GM18508 (cell line): Measurements from ENCODE around the gene ORMDL3.
"Not testable (repeated sequence)": the region's sequence is repeated elsewhere in the genome, so short reads cannot be mapped to it uniquely, and the experiment has no call there.

Experiments used
- ATAC-seq: cut with Tn5 transposase; IDR thresholded peaks from one replicate; pipeline ENCODE4 v1.9.1; 2021; ENCODE audit warnings: moderate number of reproducible peaks; ENCODE audit not compliant: insufficient read depth, unreplicated experiment

ORMDL3 gene

DNA sequence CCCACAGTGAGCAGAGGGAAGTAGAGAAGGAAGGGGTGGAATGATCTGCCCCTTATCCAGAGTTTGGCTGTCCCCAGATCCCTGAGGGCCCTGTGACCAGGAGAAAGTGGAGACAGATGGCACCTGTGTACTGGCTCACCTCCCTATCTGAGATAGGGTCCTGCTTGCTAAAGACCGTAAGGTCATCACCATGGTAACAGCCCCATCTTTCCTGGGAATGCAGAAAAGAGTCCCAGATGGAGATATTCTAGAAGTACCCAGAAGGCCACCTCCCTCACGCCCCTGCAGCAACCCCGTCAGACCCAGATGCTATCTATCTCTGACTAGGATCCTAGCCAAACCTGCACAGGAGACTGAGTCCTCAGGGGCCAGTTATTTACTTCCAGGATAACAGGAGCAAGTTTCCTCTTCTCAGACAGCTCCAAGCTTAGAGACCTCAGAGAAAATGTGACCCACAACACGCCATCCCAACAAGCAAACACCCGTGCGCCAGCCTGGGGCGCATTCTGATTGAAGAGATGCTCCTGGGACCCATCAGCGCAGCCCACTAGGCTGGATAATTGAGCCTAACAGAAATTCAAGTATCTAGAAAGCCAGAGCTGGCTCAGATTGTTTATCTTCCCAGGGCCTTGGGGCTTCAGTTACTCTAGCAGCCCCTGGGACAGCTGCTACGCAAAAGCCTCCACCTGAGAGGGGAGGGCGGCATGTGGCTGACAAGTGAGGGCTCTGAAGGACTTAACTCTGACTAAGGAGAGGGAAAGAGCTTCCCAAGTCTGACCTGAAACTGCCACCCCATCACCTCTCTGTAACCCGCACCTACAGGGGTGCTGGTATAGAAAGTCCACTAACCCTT, 1.9 kb downstream of the ORMDL3 start:
- ATAC-seq, result no peak

DNA sequence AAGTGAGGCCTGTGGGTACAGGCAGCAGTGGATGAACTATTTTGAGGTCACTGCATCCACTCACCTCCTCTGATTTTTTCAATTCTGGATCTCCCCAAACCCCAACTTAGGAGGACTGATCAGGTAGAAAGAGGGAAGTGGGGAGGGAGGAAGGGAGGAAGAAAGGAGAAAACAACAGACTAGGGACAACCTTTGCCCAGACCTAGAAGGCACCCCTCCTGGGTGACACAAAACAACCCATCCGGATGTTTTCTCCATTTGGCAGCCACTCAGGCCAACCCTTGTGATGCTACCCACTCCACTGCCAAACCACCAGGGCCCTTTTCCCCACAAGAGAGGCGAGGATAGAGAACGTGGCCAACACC, 2.7 kb downstream of the ORMDL3 start:
- ATAC-seq, result no peak

DNA sequence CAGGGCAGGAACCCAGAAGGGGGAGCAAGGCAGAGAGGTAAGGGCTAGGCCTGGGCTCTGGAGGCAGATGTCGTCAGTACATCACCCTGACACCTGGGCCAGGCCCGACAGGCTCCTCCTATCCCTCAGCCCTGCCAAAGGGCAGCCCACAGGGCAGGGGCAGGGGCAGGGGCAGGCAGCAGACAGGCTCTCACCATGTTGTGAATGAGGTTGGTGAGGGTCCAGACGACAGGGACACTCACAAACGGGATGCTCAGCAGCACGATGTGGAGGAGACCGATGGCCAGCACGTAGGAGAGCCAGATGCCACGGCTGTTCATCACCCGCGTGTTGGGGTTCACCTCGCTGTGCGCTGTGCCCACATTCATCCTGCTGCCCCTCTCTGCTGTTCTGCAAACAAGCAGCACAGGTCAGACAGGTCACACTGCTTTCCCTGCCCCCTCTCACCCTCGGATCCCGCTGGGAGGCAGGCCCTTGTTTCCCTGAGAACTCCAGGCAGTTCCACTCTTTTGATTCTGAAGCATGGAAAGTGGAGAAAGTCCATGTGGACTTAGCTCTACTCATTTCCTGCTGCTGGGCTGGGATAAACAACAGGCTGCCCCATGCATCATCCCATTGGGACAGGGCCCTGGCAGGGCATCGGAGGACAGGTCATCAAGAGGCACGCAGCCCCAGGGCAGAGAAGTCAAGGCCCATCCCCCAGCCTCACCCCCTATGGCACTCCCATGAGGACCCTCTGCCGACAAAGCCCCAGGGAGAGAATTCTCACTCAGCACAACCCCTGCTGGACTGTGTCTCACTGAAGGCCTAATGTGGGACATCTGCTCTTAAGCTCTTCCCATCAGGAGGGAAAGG, 3.3 kb downstream of the ORMDL3 start:
- no peak for ATAC-seq

DNA sequence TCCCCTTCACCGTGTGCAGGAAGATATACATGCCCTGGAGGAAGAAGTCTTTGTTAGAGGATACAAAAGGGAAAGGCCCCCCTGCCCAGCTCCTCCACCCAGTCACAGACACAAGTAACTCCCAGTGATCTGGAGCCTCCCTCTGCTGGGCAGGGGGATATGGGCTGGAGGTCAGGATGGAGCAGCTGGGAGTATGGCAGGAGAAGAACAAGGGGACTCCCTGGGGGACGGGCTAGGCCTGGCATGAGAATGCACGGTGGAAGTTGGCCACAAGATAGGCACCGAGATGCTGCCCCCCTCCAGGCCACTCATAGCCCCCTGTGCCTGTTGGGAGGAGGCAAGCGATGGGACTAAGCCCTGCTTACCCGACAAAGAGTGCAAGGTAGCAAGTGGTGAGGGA, 4.2 kb downstream of the ORMDL3 start:
- no peak for ATAC-seq

DNA sequence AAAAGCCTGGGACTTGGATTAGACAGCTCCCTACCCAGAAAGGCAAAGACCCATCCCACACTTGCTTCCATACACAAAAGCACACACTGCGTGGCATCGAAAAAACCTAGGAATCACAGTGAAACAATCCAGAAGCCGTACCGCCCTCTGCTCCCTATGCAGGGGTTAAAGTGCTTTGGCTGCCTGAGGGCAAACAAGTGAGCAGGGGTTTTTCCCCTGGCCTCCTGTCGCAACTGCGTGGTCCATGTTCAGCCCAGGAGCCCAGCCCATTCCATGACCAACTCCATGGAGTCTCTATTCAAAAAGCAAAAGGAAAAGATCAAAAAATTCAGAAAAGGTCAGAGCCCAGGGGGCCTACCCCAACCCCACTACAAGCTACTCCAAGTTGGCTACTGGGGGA, 5.4 kb downstream of the ORMDL3 start:
- ATAC-seq, result no peak

DNA sequence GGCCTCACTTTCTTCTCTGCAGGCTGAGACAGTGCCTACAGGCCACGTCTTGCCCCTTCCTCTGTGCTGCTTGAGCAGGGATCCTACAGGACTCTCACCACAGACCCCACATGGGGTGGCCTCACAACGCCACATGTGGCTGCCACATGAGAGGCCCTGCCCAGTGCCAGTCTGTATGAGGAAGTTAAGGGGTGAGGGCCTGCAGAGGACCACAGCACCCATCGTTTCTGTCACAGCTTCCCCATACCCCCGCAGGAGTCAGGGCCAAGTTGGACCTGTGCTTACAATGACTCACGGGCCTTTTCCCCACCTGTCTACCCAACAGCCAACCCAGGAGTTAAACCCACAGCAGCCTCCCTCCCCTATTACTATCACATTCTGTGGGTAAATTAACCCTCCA, 6.1 kb downstream of the ORMDL3 start:
- no peak for ATAC-seq

DNA sequence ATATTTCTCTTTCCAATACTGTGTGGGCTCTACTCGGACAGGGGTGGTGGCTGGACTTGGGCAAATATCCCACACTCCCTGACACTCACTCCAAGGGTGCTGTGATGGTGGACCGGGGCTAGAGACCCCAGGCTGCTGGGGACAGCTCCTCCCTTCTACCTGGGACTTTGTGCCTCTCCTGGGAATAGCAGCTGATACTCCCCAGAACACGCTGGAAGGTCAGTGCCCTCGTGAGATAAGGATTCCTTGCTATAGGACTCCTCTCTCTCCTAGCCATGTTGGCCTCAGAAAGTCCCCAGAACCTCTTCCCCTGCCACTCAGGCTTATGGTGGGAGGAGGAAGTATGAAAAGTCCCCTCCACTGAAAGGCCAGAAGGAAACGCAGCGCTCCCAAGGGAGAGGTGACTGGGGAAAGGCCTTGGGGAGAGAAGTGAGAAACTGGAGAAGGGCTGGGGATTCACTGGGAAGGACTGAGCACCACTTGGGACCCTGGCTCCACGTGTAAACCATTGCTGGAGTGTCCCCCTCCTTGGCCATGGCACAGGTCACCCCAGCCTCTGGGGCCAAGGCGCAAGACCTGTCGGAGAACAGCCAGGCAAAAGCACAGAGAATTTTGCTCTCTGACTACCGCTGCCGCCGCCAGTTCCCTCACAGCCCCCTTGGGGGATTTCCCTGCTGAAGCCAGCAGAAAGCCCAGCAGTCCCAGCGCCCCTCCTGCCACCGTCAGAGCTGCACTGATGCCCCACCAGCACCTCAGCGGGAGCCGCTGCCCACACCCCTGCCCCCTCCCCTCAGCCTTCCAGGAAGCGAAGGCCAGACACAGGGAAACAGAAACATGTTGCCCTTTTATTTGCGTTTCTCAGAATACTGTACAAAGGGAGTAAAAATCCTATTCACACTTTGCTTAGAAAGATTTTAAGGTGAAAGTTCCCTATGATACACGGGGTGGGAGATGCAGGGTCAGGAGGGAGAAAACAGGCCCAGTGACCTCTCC, 6.9 kb downstream of the ORMDL3 start:
- ATAC-seq, result no peak

DNA sequence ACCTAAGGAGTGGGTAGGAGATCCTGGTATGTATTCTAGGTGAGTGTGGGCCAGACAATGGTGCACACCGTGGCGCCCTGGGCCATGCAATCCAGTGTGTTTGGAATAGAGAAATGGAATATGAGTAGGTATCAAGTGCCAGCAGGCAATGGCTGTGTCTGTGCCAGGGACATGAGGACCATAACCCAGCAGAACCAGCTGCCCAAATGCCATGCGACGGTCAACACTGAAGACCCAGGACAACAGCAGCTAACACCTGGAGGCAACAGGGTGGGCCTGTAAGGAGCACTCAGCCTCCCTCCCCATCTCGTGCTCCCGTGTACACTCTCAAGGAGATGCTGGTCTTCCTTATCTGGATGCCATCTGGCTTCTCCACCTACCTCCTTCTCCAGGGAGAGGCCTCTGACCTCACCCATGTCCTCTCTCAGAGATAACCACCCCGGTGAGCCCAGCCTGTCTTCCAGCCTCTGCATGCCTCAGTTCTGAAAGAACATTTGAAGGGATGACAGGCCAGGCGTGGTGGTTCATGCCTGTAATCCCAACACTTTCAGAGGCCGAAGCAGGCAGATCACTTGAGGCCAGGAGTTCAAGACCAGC, 8.2 kb downstream of the ORMDL3 start:
- no peak for ATAC-seq

DNA sequence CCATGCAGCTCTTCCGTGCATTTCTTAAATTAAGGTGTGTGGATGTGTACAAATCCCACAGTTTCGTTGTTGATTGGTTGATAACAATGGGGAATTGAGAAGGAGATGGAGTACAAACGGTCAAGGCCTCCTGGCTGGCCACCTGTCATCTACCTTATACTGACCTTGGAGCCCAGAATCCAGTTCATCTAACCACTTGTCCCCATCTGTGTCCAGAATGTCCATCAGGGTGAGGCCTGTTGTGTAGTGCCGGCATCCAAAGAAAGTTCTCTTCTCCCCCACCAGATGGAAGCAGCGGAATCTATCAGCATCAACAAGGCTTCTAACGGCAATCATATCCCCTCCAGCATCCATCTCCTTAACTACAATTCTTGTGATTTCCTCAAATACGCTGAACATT, 10.5 kb downstream of the ORMDL3 start:
- ATAC-seq, result no peak

DNA sequence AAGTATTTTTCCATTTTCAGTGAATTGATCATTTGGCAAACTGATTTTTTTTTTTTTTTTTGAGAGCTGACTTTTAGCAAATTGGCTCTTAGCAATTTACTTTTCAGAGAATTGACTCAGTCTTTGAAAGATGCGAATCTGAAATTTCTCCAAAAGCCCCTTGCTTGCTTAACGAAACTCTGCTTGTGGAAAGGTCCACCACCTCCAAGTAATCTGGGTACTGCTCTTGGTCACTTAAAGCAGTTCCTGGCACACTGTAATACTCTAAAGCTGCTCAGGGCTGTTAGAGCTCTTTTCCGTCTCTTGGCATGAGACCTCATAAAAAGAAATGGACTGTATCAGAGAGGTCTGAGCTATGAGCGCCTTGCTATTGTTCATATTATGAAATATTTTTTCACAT, 11.8 kb downstream of the ORMDL3 start:
- no peak for ATAC-seq

DNA sequence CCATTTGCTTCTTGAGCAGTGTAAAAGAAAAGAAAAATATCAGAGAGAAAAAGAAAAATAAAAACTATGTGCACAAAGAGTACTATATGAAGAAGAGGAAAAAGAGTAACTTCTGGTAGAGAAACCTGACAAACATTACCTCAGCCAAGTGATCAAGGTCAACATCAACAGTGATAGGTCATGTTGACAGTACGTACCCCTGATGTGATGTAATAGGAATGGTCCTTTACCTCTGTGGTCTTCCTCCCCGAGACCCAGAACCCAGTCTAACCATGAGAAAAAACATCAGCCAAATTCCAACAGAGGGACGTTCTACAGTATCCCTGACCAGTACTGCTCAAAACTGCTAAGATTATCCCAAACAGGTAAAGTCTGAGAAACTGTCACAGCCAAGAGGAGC, 13.4 kb downstream of the ORMDL3 start:
- ATAC-seq, result no peak

DNA sequence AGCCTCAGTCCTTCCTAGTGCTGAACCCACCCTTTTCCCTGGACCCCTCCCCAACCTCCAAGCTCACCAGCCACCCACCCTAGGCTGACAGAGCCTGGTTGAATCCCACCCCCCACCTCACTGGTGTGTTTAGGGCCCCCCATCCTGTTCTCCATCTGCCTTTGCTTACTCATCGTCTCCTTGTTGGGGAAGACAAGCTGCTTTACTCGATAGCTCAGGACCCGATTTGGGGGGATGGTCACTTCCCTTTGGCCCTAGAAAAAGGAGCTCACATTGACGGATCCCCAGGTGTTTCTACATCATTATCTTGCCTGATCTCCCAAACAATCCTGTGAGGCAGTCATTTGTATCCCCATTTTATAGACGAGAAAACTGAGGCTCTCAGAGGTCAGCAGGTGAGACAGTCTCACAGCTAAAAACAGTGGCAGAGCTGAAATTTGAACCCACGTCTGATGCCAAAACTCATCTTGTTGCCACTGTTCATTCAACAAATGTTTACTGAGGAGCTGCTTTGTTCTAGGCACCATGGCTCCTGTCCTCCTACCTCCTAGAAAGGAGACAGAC, 18.5 kb downstream of the ORMDL3 start:
- ATAC-seq, result no peak

DNA sequence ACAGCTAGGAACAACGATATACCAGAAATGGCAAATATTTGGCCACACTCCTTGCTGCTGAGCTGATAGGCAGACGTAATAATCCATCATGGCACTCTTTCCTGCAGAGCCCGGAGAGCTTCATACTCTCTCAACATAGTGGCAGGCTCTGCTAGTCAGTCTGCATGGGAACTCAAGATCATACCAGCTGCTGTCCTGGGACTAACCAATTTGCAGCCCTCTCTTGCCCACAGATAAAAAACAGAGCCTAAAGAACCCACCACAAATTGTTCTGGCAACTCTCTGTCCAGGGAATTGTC, 22.5 kb downstream of the ORMDL3 start:
- no peak for ATAC-seq

DNA sequence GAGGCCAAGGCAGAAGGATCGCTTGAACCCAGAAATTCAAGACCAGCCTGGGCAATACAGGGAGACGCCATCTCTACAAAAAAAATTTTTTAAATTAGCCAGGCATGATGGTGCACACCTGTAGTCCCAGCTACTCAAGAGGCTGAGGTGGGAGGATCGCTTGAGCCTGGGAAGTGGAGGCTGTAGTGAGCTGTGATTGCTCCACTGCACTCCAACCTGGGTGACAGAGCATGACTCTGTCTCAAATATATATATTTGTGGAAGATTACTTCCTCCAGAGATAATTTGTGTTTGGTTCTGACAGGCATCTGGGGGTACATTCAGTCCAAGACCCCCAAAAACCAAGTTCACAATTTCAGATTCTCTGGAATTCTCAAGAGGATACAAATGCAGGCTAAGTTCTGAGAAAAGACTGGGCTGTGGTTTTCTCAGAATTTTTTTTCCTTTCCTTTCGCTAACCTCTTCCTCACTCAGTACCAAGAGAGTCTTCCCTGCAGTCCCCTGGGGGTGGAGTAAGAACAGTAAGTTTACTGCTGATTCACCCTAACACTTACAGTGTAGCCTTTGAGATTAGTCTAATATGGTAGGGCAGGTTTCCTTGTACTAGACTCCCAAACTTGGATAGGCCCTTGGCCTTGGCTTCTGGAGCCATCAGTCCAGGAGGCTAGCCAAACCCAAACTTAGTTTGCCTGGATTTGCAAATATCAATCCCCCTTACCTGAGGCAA, 24.1 kb downstream of the ORMDL3 start:
- no peak for ATAC-seq

DNA sequence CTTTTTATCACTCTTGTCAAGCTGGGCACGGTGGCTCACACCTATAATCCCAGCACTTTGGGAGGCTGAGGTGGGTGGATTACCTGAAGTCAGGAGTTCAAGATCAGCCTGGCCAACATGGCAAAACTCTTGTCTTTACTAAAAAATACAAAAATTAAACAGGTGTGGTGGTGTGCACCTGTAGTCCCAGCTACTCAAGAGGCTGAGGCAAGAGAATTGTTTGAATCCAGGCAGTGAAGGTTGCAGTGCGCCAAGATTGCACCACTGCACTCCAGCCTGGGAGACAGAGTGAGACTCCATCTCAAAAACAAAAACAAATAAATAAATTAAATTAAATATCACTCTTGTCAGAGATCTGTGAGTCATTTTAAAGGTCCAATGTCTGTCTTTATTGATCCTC, 25.4 kb downstream of the ORMDL3 start:
- not testable (repeated sequence) for ATAC-seq

DNA sequence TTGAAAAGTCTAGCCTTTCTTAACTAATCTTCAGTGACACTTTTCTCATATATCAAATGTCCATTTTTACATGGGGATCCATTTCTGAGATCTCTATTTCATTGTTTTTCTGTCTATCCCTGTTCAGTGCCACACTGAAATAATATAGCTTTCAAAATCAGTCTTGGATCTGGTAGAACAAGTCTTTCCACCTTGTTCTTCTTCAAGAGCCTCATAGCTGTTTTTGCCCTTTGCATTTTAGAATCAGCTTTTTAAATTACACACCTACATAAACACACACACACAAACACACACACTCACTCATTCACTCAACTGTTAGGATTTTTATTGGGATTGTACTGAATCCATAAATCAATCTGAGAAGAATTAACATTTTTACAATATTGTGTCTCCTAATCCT, 28.2 kb downstream of the ORMDL3 start:
- ATAC-seq, result no peak

DNA sequence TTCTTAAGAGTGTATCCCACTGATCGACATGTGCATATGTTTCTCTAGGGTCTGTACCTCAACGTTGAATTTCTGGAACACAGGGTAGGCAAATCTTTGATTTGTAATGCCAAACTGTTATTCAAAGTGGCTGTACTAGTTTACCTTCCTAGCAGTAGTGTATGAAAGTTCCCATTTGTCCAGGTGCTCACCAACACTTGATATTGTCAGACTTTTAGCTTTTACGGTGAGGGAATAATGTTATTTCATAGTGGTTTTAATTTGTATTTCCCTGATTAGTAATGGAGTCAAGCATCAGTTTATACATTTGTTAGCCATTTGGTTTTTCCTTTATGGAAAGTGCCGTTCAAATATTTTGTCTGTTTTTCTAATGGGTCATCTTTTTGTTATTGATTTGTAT, 29.3 kb downstream of the ORMDL3 start:
- no peak for ATAC-seq

DNA sequence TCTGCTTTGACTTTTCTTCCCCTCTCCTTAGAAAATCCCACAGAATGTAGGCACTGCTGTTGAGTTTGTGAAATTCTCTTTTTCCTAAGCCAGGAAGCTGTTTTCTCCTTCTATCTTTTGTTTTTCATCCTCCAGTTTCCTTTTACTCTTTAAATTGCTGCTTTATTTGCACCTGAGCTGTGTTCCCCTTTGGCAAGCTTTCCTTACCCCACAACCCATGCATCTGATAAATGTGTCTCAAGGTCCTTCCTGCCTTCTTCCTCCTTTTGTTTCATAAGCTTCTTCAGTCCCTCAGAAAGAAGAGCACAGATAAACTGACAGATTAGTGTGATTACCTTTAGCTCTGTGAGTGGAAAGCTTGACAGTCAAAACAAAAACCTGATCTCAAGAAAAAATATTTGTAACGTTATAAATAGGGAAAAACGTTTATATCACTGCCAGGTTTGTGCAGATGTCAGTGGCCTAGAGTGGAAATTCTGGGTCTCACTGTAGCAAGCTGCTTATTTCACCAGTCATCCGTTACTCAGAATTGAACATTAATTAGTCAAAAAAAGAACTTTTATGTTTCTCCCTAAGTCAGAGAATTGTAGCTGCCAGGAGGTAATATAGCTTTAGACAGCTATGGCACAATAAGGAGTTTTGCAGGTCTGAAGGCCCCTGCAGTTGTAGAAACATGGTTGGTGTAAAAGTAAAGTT, 32.6 kb downstream of the ORMDL3 start:
- no peak for ATAC-seq

DNA sequence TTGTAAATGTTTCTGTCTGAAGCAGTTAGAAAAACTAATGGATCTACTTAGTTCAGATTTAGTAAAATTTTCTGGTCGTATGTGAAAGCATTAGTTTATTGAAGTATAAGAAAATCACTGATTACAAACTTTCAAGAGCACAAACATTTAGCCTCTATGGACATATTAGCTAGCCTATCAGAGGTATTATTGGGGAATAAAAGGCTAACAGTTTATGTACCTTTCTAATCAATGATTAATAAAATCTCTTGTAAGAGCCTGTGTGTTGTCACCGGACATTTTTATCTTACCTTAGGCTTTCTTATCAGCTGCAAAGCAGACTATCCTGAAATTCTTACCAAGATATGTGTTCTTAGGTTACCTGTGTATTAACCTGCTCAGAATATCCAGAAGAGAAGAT, 38.2 kb downstream of the ORMDL3 start:
- ATAC-seq, result no peak
